Brain microvascular endothelial cell (primary cell): ENCODE results near the gene CAMSAP1.
A peak's percentile ranks its signal among the peaks of the same experiment; 100 is the strongest.

ENCODE experiments used
- DNase-seq: peaks from one replicate; pipeline ENCODE4 v3.0.0-alpha.2; 2020
- H3K27ac ChIP-seq: fragments of 250-450 bp; sonication (Bioruptor Pico); 2 replicates; pipeline ENCODE4 v1.5.1; 2020; ENCODE audit warnings: mild to moderate bottlenecking, moderate library complexity
- H3K27me3 ChIP-seq: fragments of 250-450 bp; sonication (Bioruptor Pico); replicated peaks from 2 replicates; pipeline ENCODE4 v1.5.1; 2020; ENCODE audit warnings: mild to moderate bottlenecking
- H3K36me3 ChIP-seq: fragments of 250-450 bp; sonication (Bioruptor Pico); replicated peaks from 2 replicates; pipeline ENCODE4 v1.5.1; 2020; ENCODE audit warnings: mild to moderate bottlenecking
- H3K4me3 ChIP-seq: 2 replicates; pipeline ENCODE4 v1.5.1; 2011; ENCODE audit warnings: low read depth, mild to moderate bottlenecking, control low read depth, low read length, moderate library complexity
- CTCF ChIP-seq: IDR thresholded peaks from 2 replicates; pipeline ENCODE4 v1.5.1; 2011; ENCODE audit warnings: low read depth, mild to moderate bottlenecking, moderate library complexity, low read length, control low read depth, inconsistent platforms; ENCODE audit errors: missing control alignments
- in situ Hi-C: cut with HindIII; loops from 2 replicates; pipeline ENCODE4 v1.10.0; 2017; ENCODE audit warnings: low sequenced_read_pairs, low pct_ligation_motif_present

The CAMSAP1 gene

GRCh38 chr9:135869909-135870308 is 37.4 kb downstream of the CAMSAP1 start:
- no peak for TF ChIP-seq CTCF
- no peak for DNase-seq
- Histone ChIP-seq H3K36me3 (no peaks in the 10 kb centered on the region), H3K27me3 (no peaks in the 10 kb centered on the region), H3K4me3 (no peak overlapping the region), H3K27ac (no peak overlapping the region)
- in situ Hi-C loops, result no loop called here

GRCh38 chr9:135865531-135865930 is 41.8 kb downstream of the CAMSAP1 start:
- H3K27ac ChIP-seq, result no peak overlapping the region
- TF ChIP-seq CTCF, result no peak
- no peaks in the 10 kb centered on the region for H3K36me3 ChIP-seq
- no peak for DNase-seq
- no peak overlapping the region for H3K4me3 ChIP-seq
- in situ Hi-C loops, result no loop called here
- H3K27me3 ChIP-seq, result no peaks in the 10 kb centered on the region

- Histone ChIP-seq H3K36me3 (no peaks in the 10 kb centered on the region), H3K27ac (no peak overlapping the region), H3K27me3 (no peaks in the 10 kb centered on the region), H3K4me3 (no peak overlapping the region)
- DNase-seq, result peak; percentile 42
- in situ Hi-C loops, result no loop called here
- peak; percentile 95 for TF ChIP-seq CTCF
Observed at GRCh38 chr9:135864447-135865049, 42.8 kb downstream of the CAMSAP1 start.

GRCh38 chr9:135862809-135863208 is 44.5 kb downstream of the CAMSAP1 start:
- no peaks in the 10 kb centered on the region for H3K36me3 ChIP-seq
- DNase-seq, result no peak
- H3K4me3 ChIP-seq, result no peak overlapping the region
- in situ Hi-C loops, result no loop called here
- no peak for TF ChIP-seq CTCF
- no peak overlapping the region for H3K27ac ChIP-seq
- H3K27me3 ChIP-seq, result no peaks in the 10 kb centered on the region

- no peaks in the 10 kb centered on the region for H3K27me3 ChIP-seq
- H3K4me3 ChIP-seq, result no peak overlapping the region
- no peak for DNase-seq
- peaks cover 4% of the 10 kb centered on the region for H3K36me3 ChIP-seq
- in situ Hi-C loops, result no loop called here
- no peak for TF ChIP-seq CTCF
- no peak overlapping the region for H3K27ac ChIP-seq
Observed at GRCh38 chr9:135858491-135859185, 48.7 kb downstream of the CAMSAP1 start.
